LNCAP (cell line): ENCODE results near the gene MIEF2.

Source experiments
- TF ChIP-seq, protein P1 (sequence below): fragments of 450-650 bp; IDR thresholded peaks from 2 replicates; pipeline ENCODE4 v1.5.1; 2017; ENCODE audit warnings: mild to moderate bottlenecking

Gene MIEF2

DNA sequence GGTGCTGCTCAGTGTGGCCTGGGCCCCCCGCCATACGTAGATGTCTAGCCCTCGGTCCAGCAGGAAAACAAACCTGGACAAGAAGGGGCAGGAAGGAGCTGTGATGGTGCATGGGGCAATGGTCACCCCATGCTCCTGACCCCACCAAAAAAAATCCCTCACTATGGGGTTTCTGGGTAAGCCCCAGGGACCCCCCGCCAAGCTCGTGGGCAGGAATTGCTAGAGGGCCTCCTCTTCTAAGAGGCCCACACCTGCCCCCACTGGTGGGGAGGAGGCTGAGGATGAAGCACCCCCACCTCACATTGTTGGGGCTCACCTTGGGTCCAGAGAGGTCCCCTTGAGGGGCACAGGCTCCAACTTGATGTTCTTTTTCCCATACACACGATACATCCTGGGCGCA lies 11.7 kb upstream of the MIEF2 start:
- TF ChIP-seq, protein P1, sequence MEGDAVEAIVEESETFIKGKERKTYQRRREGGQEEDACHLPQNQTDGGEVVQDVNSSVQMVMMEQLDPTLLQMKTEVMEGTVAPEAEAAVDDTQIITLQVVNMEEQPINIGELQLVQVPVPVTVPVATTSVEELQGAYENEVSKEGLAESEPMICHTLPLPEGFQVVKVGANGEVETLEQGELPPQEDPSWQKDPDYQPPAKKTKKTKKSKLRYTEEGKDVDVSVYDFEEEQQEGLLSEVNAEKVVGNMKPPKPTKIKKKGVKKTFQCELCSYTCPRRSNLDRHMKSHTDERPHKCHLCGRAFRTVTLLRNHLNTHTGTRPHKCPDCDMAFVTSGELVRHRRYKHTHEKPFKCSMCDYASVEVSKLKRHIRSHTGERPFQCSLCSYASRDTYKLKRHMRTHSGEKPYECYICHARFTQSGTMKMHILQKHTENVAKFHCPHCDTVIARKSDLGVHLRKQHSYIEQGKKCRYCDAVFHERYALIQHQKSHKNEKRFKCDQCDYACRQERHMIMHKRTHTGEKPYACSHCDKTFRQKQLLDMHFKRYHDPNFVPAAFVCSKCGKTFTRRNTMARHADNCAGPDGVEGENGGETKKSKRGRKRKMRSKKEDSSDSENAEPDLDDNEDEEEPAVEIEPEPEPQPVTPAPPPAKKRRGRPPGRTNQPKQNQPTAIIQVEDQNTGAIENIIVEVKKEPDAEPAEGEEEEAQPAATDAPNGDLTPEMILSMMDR, result no peak

DNA sequence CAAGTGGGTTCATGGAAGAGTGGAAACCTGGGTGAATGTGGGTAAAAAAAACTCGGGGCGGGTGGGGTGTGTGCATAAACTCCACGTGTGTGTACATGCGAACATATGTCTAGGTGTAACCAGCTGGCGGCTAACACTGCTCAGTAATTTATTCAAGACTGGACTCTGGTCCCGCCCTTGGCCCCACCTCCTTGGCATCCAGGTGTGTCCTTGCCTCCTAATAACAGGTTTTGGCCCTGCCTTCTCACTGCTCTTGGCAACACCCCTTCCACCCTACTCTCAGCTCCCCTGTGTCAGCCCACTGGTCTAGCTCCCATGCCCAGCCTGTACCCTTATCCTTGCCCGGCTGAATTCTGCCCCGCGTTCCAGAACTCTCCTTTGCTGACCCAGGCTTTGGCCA lies 10.2 kb upstream of the MIEF2 start:
- TF ChIP-seq, protein P1, result no peak

DNA sequence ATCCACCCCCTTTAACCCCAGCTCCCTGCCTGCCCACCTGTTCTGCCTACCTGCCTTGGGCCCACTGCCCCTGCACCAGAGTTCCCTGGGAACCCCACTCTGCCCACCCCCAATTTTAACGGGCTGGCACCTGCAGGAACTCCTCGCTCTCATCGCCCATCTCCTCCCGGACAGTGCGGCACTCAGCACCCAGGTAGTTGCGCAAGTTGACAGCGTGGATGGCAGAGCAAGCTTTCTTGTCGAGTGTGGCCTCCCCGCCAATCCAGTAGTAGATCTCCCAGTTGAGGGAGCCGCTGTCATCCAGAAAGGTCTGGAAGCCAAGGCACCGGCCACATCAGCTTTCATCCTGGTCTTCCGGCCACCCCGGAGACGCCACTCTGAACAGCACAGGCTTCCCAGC lies 9.8 kb upstream of the MIEF2 start:
- TF ChIP-seq, protein P1, result no peak

DNA sequence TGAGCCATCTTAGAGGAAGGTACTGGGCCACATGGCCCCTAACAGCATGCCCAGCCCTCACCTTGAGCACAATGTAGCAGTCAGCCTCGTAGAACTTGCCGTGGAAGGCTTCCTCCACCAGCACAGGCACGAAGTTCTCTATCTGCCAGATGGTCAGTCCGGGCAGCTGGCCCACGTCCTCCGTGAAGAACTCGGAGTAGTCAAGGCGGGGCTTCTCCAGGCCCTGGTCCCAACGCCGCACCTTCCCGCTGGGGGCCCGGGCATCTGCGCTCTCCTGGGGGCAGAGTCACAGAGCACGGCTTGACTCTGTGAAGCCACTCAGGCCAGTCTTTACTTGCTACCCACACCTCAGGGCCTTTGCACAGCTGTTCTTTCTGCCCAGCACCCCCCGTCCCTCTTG lies 9.3 kb upstream of the MIEF2 start:
- TF ChIP-seq, protein P1, result no peak

DNA sequence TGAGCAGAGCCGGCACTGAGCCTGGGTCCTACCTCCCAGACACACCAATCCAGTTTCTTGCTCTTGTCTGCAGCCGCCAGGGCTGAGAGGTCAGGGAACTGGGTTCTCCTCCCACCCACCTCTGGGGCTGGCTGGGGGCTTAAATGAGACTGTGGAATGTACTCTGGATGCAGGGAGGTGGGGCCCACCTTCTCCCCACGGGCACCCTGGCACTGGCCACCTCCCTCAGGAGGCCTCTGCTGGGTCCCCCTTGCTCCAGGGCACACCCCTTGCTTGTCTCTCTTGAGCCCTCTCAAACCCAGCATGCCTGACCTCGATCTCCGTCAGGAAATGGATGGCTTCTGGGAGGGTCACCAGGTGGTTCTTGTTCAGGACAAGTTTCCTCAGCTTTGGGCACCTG lies 8.3 kb upstream of the MIEF2 start:
- TF ChIP-seq, protein P1, result no peak

DNA sequence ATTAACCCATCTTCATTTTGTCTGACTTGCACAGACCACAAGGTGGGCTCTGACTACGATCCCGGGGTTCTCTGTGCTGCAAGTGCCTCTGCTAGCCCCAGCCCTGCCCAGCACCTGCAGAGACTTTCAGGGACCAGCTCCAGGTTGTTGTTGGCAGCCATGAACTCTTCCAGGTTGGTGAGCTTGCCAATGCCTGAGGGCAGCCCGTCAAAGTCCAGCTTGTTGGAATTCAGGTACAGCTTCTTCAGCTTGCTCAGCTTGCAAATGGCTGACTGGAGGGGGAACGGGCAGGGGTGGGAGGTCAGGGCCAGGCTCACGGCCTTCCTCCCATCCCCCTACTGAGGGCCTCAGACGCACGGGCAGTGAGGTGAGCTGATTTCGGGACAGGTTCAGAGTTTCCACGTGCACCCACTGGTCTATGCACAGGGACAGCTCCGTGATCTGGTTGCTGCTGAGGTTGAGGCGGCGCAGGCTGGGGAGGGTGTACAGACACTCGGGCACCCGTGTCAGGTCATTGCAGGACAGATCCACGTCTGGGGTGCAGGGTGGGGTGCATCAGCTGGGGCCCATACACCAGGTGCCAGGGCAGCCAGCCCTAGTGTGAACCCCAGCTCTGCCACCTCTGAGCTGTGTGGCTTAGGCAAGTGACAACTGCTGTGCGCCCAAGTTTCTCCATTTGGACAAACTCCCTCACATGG lies 7.1 kb upstream of the MIEF2 start:
- TF ChIP-seq, protein P1, result no peak

DNA sequence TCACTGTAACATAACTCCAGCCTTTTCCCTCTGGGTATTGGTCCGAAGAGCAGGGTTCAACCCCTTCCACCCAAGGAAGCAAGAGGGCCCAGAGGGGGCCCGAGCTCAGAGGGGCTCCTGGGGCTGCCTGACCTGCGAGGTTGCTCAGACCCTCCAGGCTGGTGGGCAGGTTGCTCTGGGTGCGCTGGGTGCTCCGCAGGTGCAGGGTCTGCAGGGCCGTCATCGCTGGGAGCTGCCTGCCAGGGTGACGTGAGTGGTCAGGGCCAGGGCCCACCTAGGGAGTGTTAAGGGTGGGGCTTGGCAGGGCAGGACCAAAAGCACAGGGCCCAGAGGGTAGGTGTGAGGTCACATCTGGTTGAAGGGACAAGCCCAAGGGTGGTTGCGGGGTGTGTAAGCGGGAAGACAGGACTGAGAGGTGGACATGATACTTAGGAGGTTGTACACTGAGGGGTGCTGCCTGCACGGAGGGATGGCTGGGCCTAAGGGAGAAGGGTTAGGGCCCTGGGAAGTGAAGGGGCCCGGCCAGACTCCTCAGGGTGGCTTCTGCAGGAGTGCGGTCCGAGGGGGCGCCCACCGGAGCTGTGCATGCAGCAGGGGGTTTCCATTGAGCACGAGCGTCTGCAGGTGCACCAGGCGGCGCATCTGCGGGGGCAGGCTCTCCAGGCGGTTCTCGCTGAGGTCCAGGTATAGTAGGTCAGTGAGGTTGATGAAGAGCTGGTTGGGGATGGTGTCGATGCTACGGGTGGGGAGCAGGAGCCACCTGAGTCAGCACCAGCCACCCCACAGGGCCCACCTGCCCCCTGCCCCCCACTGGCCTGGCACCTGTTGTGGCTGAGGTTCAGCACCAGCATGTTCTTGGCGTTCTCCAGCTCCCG lies 6.3 kb upstream of the MIEF2 start:
- TF ChIP-seq, protein P1, result no peak
